Upper lobe of left lung (tissue), 4 donors: ENCODE data around the gene CATSPERE.
A peak's percentile ranks its signal among the peaks of the same experiment; 100 is the strongest.

Experiments used
- CTCF ChIP-seq, 6 experiments: fragments of 450-650 bp in 4 of 6; fragments of 200-600 bp in 2 of 6; sonication (generic) in 2 of 6; IDR thresholded peaks; one replicate each; pipeline ENCODE4 v1.5.1; 2016 to 2019; ENCODE audit warnings: antibody characterized with exemption in 6 of 6
- POLR2A ChIP-seq, 4 donors: fragments of 450-650 bp; IDR thresholded peaks; one replicate each; pipeline ENCODE4 v1.5.1; 2016 to 2017; ENCODE audit warnings: antibody characterized with exemption in 4 of 4, mild to moderate bottlenecking in 2 of 4

GRCh38 chr1:244652623-244653438 is 191.8 kb downstream of the CATSPERE start, which contains the start of gene DESI2:
- peak in 5 of 6 experiments; percentile 47 to 92 (median 87) for TF ChIP-seq CTCF (IDR thresholded peaks at IDR 0.05)
- TF ChIP-seq POLR2A (IDR thresholded peaks at IDR 0.05): peak; percentile 68 to 99 (median 98)
